ENCODE data around the gene NLRP9. TPM values are rescaled to one million over a fixed set of nuclear protein-coding genes. Genes with fewer than 3 reads are reported as not detected.

The NLRP9 gene
- total RNA-seq, 1 experiment from 2014 or later, result not detected

- H3K27me3 Mint-ChIP-seq (ENCODE audit: insufficient read depth, unreplicated experiment), result no peaks in the 10 kb centered on the region
- peaks cover 92% of the 10 kb centered on the region for H3K36me3 Mint-ChIP-seq (ENCODE audit: insufficient read depth, unreplicated experiment)
- intact Hi-C loops (cut with micrococcal nuclease; ENCODE audit: unreplicated experiment), result loop anchor here (2.0 kb wide), 1 partner anchor 20 kb away; the partner anchor contains the start of gene U2AF2
- no peak for TF ChIP-seq CTCF (IDR thresholded peaks at IDR 0.05; ENCODE audit: insufficient read depth in 1 of 2, low read depth in 1 of 2, low read length in 1 of 2, severe bottlenecking in 1 of 2, unreplicated experiment in 1 of 2)
- H3K36me3 ChIP-seq (ENCODE audit: control insufficient read depth, insufficient read depth, low read length), result peaks cover 5% of the 10 kb centered on the region
- CTCF ChIA-PET, result no interaction called here
- peak within 1 kb of the TSS; percentile 76 for H3K4me3 ChIP-seq (ENCODE audit: low read depth, low read length)
- POLR2A ChIA-PET, result interaction anchor here (0.5 to 0.7 kb wide), 2 partner anchors 8 to 20 kb away, joined by 3 to 8 read pairs; partner anchors contain the start of gene U2AF2
- H3K27ac Mint-ChIP-seq (ENCODE audit: unreplicated experiment), result peak within 1 kb of the TSS; percentile 92
- no peaks in the 10 kb centered on the region for H3K27me3 ChIP-seq (replicated peaks; ENCODE audit: control insufficient read depth, insufficient read depth, low read length)
- peak; percentile 98 for DNase-seq
- H3K9me3 ChIP-seq, result no peaks in the 10 kb centered on the region
- no TSS peak for BruUV-seq (replicated peaks)
- H3K4me3 Mint-ChIP-seq (ENCODE audit: unreplicated experiment), result peak within 1 kb of the TSS; percentile 94
- no peaks in the 10 kb centered on the region for H3K9me3 Mint-ChIP-seq (ENCODE audit: unreplicated experiment)
- peaks cover 30% of the 10 kb centered on the region for H3K4me1 ChIP-seq
- H3K4me1 Mint-ChIP-seq (ENCODE audit: low read depth, unreplicated experiment), result peaks cover 47% of the 10 kb centered on the region
These were observed 63.2 kb downstream of the NLRP9 start, which contains the start of gene EPN1 for GRCh38 chr19:55674841-55675660. Gene EPN1, plus strand, starts transcription at chr19:55675226. Its CDS starts 3,402 bp downstream, at chr19:55678628.

GRCh38 chr19:55674459-55674840 lies 63.8 kb downstream of the NLRP9 start:
- H3K4me1 Mint-ChIP-seq (ENCODE audit: low read depth, unreplicated experiment), result peaks cover 52% of the 10 kb centered on the region
- TSS peak; percentile 57 for BruUV-seq (replicated peaks)
- H3K36me3 ChIP-seq (ENCODE audit: control insufficient read depth, insufficient read depth, low read length), result peaks cover 10% of the 10 kb centered on the region
- peaks cover 30% of the 10 kb centered on the region for H3K4me1 ChIP-seq
- no peaks in the 10 kb centered on the region for H3K9me3 Mint-ChIP-seq (ENCODE audit: unreplicated experiment)
- no peaks in the 10 kb centered on the region for H3K27me3 Mint-ChIP-seq (ENCODE audit: insufficient read depth, unreplicated experiment)
- intact Hi-C loops (cut with micrococcal nuclease; ENCODE audit: unreplicated experiment), result loop anchor here (2.0 kb wide), 1 partner anchor 20 kb away; the partner anchor contains the start of gene U2AF2
- H3K27me3 ChIP-seq (replicated peaks; ENCODE audit: control insufficient read depth, insufficient read depth, low read length), result no peaks in the 10 kb centered on the region
- ChIA-PET CTCF (no interaction called here), POLR2A (interaction anchor here (0.7 kb wide), 1 partner anchor 19 kb away, joined by 8 read pairs; the partner anchor contains the start of gene U2AF2)
- TF ChIP-seq CTCF (IDR thresholded peaks at IDR 0.05; ENCODE audit: insufficient read depth in 1 of 2, low read depth in 1 of 2, low read length in 1 of 2, severe bottlenecking in 1 of 2, unreplicated experiment in 1 of 2), result no peak
- peak overlapping the region; percentile 92 for H3K27ac Mint-ChIP-seq (ENCODE audit: unreplicated experiment)
- peak overlapping the region; percentile 76 for H3K4me3 ChIP-seq (ENCODE audit: low read depth, low read length)
- peaks cover 94% of the 10 kb centered on the region for H3K36me3 Mint-ChIP-seq (ENCODE audit: insufficient read depth, unreplicated experiment)
- no peaks in the 10 kb centered on the region for H3K9me3 ChIP-seq
- DNase-seq, result no peak
- peak overlapping the region; percentile 94 for H3K4me3 Mint-ChIP-seq (ENCODE audit: unreplicated experiment)

GRCh38 chr19:55673889-55674288 lies 64.3 kb downstream of the NLRP9 start:
- Mint-ChIP-seq H3K9me3 (ENCODE audit: unreplicated experiment) (no peaks in the 10 kb centered on the region), H3K4me1 (ENCODE audit: low read depth, unreplicated experiment) (peaks cover 54% of the 10 kb centered on the region), H3K27ac (ENCODE audit: unreplicated experiment) (peak overlapping the region; percentile 92), H3K36me3 (ENCODE audit: insufficient read depth, unreplicated experiment) (peaks cover 94% of the 10 kb centered on the region), H3K27me3 (ENCODE audit: insufficient read depth, unreplicated experiment) (no peaks in the 10 kb centered on the region), H3K4me3 (ENCODE audit: unreplicated experiment) (peak overlapping the region; percentile 94)
- intact Hi-C loops (cut with micrococcal nuclease; ENCODE audit: unreplicated experiment), result loop anchor here (2.0 kb wide), 1 partner anchor 19 kb away; the partner anchor contains the start of gene U2AF2
- Histone ChIP-seq H3K27me3 (replicated peaks; ENCODE audit: control insufficient read depth, insufficient read depth, low read length) (no peaks in the 10 kb centered on the region), H3K36me3 (ENCODE audit: control insufficient read depth, insufficient read depth, low read length) (peaks cover 13% of the 10 kb centered on the region), H3K4me3 (ENCODE audit: low read depth, low read length) (no peak overlapping the region), H3K9me3 (no peaks in the 10 kb centered on the region), H3K4me1 (peaks cover 30% of the 10 kb centered on the region)
- ChIA-PET CTCF (interaction anchor here (1.1 kb wide), 1 partner anchor 20 kb away, joined by 5 read pairs; no protein-coding TSS in a partner anchor), POLR2A (no interaction called here)
- TF ChIP-seq CTCF (IDR thresholded peaks at IDR 0.05; ENCODE audit: insufficient read depth in 1 of 2, low read depth in 1 of 2, low read length in 1 of 2, severe bottlenecking in 1 of 2, unreplicated experiment in 1 of 2), result no peak
- no TSS peak for BruUV-seq (replicated peaks)
- no peak for DNase-seq
